WTC11 (cell line): ENCODE data around the gene RARRES2.

Experiments
- CREB1 ChIP-seq: sonication (generic); formaldehyde crosslinking; IDR thresholded peaks from 2 replicates; pipeline ENCODE4 v1.8.0; 2023; ENCODE audit warnings: mild to moderate bottlenecking, missing genetic modification reagents
- ETV6 ChIP-seq: sonication (generic); formaldehyde crosslinking; IDR thresholded peaks from 2 replicates; pipeline ENCODE4 v1.8.1; 2022; ENCODE audit warnings: mild to moderate bottlenecking, missing genetic modification reagents
- MYBL2 ChIP-seq: sonication (generic); formaldehyde crosslinking; IDR thresholded peaks from 2 replicates; pipeline ENCODE4 v1.8.1; 2023; ENCODE audit warnings: mild to moderate bottlenecking, moderate library complexity, missing genetic modification reagents
- SP1 ChIP-seq: sonication (generic); formaldehyde crosslinking; conservative IDR thresholded peaks from 2 replicates; pipeline ENCODE4 v1.8.1; 2022; ENCODE audit warnings: missing genetic modification reagents
- TEAD1 ChIP-seq: sonication (generic); formaldehyde crosslinking; IDR thresholded peaks from 2 replicates; pipeline ENCODE4 v1.8.0; 2022; ENCODE audit warnings: mild to moderate bottlenecking, missing genetic modification reagents
- TEAD4 ChIP-seq: sonication (generic); formaldehyde crosslinking; IDR thresholded peaks from 2 replicates; pipeline ENCODE4 v1.8.0; 2022; ENCODE audit warnings: mild to moderate bottlenecking, missing genetic modification reagents
- TF ChIP-seq, protein P1 (sequence below): fragments of 200-600 bp; IDR thresholded peaks from 2 replicates; pipeline ENCODE4 v1.8.0; 2022; ENCODE audit warnings: antibody characterized with exemption
- TF ChIP-seq, protein P2 (sequence below): sonication (generic); formaldehyde crosslinking; IDR thresholded peaks from 2 replicates; pipeline ENCODE4 v1.8.1; 2022; ENCODE audit warnings: low read depth, missing genetic modification reagents, borderline replicate concordance
- TF ChIP-seq, protein P3 (sequence below): sonication (generic); formaldehyde crosslinking; IDR thresholded peaks from 2 replicates; pipeline ENCODE4 v1.8.0; 2022; ENCODE audit warnings: mild to moderate bottlenecking, missing genetic modification reagents
- TF ChIP-seq, protein P4 (sequence below): fragments of 250-450 bp; sonication (Bioruptor Pico); IDR thresholded peaks from 2 replicates; pipeline ENCODE4 v2.1.2; 2022; ENCODE audit warnings: mild to moderate bottlenecking, moderate library complexity
- TF ChIP-seq, protein P5 (sequence below): sonication (generic); formaldehyde crosslinking; IDR thresholded peaks from 2 replicates; pipeline ENCODE4 v1.8.0; 2022; ENCODE audit warnings: missing genetic modification reagents
- TF ChIP-seq, protein P6 (sequence below): sonication (generic); formaldehyde crosslinking; IDR thresholded peaks from 2 replicates; pipeline ENCODE4 v1.8.1; 2023; ENCODE audit warnings: mild to moderate bottlenecking, missing genetic modification reagents, moderate library complexity

DNA sequence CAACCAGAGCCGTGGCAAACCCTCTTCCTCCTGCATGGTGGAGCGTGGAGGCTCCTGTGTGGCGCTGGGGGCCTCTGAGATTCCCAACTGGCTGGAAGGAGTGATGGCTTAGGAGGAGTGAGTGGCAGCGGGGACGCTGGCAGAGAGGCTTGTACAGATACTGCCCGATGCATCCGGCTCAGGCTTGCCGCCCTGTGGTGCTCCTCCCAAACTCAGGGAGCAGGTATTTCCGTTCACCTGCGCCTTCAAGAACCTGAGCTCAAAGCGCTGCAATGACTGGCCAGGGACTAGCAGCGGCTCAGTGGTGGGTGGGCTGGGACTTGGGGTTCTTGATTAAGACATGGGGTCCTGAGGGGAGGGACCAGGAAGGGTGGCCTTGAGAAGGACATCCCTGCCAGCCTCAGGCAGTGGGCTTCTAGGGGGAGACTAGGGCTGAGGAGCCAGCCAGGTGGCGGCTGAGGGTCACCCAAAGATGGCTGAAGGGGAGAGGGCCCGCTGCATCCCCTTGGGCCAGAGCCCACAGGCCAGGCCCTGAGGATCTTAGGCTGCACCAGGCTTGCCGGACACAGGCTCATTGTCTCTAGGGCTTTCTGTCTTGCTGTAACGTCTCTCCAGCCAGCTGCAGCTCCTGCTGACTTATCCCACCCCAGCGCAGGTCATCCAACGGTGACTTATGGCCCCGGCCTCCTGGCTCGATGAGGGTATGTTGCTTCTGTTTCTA lies 40.9 kb upstream of the RARRES2 start:
- TF ChIP-seq, protein P1, sequence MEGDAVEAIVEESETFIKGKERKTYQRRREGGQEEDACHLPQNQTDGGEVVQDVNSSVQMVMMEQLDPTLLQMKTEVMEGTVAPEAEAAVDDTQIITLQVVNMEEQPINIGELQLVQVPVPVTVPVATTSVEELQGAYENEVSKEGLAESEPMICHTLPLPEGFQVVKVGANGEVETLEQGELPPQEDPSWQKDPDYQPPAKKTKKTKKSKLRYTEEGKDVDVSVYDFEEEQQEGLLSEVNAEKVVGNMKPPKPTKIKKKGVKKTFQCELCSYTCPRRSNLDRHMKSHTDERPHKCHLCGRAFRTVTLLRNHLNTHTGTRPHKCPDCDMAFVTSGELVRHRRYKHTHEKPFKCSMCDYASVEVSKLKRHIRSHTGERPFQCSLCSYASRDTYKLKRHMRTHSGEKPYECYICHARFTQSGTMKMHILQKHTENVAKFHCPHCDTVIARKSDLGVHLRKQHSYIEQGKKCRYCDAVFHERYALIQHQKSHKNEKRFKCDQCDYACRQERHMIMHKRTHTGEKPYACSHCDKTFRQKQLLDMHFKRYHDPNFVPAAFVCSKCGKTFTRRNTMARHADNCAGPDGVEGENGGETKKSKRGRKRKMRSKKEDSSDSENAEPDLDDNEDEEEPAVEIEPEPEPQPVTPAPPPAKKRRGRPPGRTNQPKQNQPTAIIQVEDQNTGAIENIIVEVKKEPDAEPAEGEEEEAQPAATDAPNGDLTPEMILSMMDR = no peak
- TF ChIP-seq, protein P2, sequence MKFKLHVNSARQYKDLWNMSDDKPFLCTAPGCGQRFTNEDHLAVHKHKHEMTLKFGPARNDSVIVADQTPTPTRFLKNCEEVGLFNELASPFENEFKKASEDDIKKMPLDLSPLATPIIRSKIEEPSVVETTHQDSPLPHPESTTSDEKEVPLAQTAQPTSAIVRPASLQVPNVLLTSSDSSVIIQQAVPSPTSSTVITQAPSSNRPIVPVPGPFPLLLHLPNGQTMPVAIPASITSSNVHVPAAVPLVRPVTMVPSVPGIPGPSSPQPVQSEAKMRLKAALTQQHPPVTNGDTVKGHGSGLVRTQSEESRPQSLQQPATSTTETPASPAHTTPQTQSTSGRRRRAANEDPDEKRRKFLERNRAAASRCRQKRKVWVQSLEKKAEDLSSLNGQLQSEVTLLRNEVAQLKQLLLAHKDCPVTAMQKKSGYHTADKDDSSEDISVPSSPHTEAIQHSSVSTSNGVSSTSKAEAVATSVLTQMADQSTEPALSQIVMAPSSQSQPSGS = no peak
- TF ChIP-seq, protein P3, sequence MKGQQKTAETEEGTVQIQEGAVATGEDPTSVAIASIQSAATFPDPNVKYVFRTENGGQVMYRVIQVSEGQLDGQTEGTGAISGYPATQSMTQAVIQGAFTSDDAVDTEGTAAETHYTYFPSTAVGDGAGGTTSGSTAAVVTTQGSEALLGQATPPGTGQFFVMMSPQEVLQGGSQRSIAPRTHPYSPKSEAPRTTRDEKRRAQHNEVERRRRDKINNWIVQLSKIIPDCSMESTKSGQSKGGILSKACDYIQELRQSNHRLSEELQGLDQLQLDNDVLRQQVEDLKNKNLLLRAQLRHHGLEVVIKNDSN (CRISPR knock-in tag) = no peak
- no peak for TF ChIP-seq SP1 (CRISPR knock-in tag)
- TF ChIP-seq, protein P4, sequence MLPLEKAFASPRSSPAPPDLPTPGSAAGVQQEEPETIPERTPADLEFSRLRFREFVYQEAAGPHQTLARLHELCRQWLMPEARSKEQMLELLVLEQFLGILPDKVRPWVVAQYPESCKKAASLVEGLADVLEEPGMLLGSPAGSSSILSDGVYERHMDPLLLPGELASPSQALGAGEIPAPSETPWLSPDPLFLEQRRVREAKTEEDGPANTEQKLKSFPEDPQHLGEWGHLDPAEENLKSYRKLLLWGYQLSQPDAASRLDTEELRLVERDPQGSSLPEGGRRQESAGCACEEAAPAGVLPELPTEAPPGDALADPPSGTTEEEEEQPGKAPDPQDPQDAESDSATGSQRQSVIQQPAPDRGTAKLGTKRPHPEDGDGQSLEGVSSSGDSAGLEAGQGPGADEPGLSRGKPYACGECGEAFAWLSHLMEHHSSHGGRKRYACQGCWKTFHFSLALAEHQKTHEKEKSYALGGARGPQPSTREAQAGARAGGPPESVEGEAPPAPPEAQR (CRISPR knock-in tag) = no peak
- TF ChIP-seq ETV6 (CRISPR knock-in tag) = no peak
- no peak for TF ChIP-seq TEAD1 (CRISPR knock-in tag)
- no peak for TF ChIP-seq CREB1 (CRISPR knock-in tag)
- no peak for TF ChIP-seq TEAD4
- TF ChIP-seq, protein P5, sequence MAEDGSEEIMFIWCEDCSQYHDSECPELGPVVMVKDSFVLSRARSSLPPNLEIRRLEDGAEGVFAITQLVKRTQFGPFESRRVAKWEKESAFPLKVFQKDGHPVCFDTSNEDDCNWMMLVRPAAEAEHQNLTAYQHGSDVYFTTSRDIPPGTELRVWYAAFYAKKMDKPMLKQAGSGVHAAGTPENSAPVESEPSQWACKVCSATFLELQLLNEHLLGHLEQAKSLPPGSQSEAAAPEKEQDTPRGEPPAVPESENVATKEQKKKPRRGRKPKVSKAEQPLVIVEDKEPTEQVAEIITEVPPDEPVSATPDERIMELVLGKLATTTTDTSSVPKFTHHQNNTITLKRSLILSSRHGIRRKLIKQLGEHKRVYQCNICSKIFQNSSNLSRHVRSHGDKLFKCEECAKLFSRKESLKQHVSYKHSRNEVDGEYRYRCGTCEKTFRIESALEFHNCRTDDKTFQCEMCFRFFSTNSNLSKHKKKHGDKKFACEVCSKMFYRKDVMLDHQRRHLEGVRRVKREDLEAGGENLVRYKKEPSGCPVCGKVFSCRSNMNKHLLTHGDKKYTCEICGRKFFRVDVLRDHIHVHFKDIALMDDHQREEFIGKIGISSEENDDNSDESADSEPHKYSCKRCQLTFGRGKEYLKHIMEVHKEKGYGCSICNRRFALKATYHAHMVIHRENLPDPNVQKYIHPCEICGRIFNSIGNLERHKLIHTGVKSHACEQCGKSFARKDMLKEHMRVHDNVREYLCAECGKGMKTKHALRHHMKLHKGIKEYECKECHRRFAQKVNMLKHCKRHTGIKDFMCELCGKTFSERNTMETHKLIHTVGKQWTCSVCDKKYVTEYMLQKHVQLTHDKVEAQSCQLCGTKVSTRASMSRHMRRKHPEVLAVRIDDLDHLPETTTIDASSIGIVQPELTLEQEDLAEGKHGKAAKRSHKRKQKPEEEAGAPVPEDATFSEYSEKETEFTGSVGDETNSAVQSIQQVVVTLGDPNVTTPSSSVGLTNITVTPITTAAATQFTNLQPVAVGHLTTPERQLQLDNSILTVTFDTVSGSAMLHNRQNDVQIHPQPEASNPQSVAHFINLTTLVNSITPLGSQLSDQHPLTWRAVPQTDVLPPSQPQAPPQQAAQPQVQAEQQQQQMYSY = no peak
- no peak for TF ChIP-seq MYBL2 (CRISPR knock-in tag)
- TF ChIP-seq, protein P6, sequence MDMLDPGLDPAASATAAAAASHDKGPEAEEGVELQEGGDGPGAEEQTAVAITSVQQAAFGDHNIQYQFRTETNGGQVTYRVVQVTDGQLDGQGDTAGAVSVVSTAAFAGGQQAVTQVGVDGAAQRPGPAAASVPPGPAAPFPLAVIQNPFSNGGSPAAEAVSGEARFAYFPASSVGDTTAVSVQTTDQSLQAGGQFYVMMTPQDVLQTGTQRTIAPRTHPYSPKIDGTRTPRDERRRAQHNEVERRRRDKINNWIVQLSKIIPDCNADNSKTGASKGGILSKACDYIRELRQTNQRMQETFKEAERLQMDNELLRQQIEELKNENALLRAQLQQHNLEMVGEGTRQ = no peak
